Measurements from ENCODE around the gene SLC25A42.

GRCh38 chr19:19123386-19123785 lies 59.6 kb downstream of the SLC25A42 start:
- TF ChIP-seq EZH2 (IDR thresholded peaks at IDR 0.05; ENCODE audit: insufficient read depth, poor library complexity, severe bottlenecking) = no peak
- TF ChIP-seq EZH2phosphoT487 (IDR thresholded peaks at IDR 0.05; ENCODE audit: insufficient read depth, low read depth) = no peak

Data from GM23248 (cell line).